Activated CD4-positive, alpha-beta T cell treated with anti-CD3 and anti-CD28 coated beads, Interleukin-2, amount 10 ng/mL, durations not matched to agents 24 days and 14 days (primary cell): ENCODE measurements around the gene SOCS7. TPM values are rescaled to one million over a fixed set of nuclear protein-coding genes. Genes with fewer than 3 reads are reported as not detected.

Experiments
- DNase-seq: peaks from one replicate; pipeline ENCODE4 v3.0.0; 2022
- H3K27ac Mint-ChIP-seq: one replicate; pipeline ENCODE4 v1.8.0; 2022; ENCODE audit warnings: mild to moderate bottlenecking, mixed read lengths
- H3K27me3 Mint-ChIP-seq: one replicate; pipeline ENCODE4 v1.8.0; 2022; ENCODE audit warnings: mixed read lengths
- H3K36me3 Mint-ChIP-seq: one replicate; pipeline ENCODE4 v1.8.0; 2022; ENCODE audit warnings: low read depth, mild to moderate bottlenecking, mixed read lengths
- H3K4me1 Mint-ChIP-seq: one replicate; pipeline ENCODE4 v1.8.0; 2021; ENCODE audit warnings: mixed read lengths
- H3K4me3 Mint-ChIP-seq: one replicate; pipeline ENCODE4 v1.8.0; 2022; ENCODE audit warnings: mild to moderate bottlenecking, moderate library complexity, mixed read lengths
- H3K9me3 Mint-ChIP-seq: one replicate; pipeline ENCODE4 v1.8.0; 2021; ENCODE audit warnings: mixed read lengths
- intact Hi-C: fragments of 100-400 bp; cut with micrococcal nuclease; formaldehyde crosslinking; loops from one replicate; pipeline ENCODE4 v1.15.1; 2023
- total RNA-seq: library from RNA; stranded (reverse); gene quantifications from 2 replicates; pipeline ENCODE4 v1.2.3, GENCODE V29; 2022

The SOCS7 gene
- total RNA-seq, 1 donor from 2014 or later, result 31.2 TPM

- Mint-ChIP-seq H3K4me3 (no peak overlapping the region), H3K36me3 (no peaks in the 10 kb centered on the region)
- intact Hi-C loops, result no loop called here
These were observed 102.3 kb downstream of the SOCS7 start for GRCh38 chr17:38453951-38454421.

DNA sequence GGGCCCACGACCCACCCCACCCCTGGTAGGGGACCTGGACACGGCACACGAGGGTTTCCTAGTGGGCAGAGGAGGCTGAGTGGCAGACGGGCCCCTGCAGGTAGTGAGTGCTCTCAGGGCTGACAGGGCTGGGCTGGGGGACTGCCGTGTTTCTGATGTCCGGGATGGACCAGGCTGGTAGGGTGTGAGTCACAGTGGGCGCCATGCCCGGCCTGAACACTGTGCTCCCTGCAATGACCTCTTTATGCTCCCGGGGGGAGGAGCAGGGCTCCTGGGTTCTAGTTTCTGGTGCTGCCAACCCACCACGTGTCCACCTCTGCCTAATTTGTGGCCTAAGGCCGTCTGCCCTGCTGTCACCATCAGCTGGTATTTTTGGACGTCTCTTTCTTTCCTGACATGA is 102.9 kb downstream of the SOCS7 start:
- no peaks in the 10 kb centered on the region for H3K36me3 Mint-ChIP-seq
- intact Hi-C loops, result no loop called here

More at GRCh38 chr17:38453951-38454421, 102.3 kb downstream of the SOCS7 start:
- no peaks in the 10 kb centered on the region for H3K9me3 Mint-ChIP-seq
- DNase-seq, result no peak
- H3K27me3 Mint-ChIP-seq, result peaks cover 46% of the 10 kb centered on the region
- no peak overlapping the region for H3K27ac Mint-ChIP-seq
- peaks cover 5% of the 10 kb centered on the region for H3K4me1 Mint-ChIP-seq

More for the DNA sequence above, 102.9 kb downstream of the SOCS7 start:
- H3K9me3 Mint-ChIP-seq, result no peaks in the 10 kb centered on the region
- H3K4me3 Mint-ChIP-seq, result no peak overlapping the region
- DNase-seq, result no peak
- H3K27ac Mint-ChIP-seq, result no peak overlapping the region
- peaks cover 46% of the 10 kb centered on the region for H3K27me3 Mint-ChIP-seq
- H3K4me1 Mint-ChIP-seq, result peaks cover 5% of the 10 kb centered on the region

Other genes with a start within 250 kb of the SOCS7 start
- gene TBC1D3E, start 223.9 kb upstream of the SOCS7 start, total RNA-seq, result not detected in 2 replicates
- gene TBC1D3, start 159.3 kb upstream of the SOCS7 start, total RNA-seq, result not detected in 2 replicates
- gene MRPL45, start 54.7 kb upstream of the SOCS7 start, total RNA-seq, result 42.9 and 45.5 TPM in 2 replicates
- gene GPR179, start 7.9 kb upstream of the SOCS7 start, total RNA-seq, result not detected in 2 replicates
- 0.19 and 0.61 TPM in 2 replicates for gene ARHGAP23, start 76.6 kb downstream of the SOCS7 start, total RNA-seq